K562 (cell line): ENCODE data around the gene CYB5D1.

ENCODE experiments used
- FOXM1 ChIP-seq, 2 experiments: fragments of 450-650 bp in 1 of 2; sonication (generic) in 1 of 2; formaldehyde crosslinking in 1 of 2; IDR thresholded peaks; 2 replicates each; pipeline versions ENCODE4 v1.6.1 to v1.9.0; 2017 to 2022; ENCODE audit warnings: low read depth in 2 of 2, mild to moderate bottlenecking in 2 of 2, missing genetic modification reagents in 1 of 2, moderate library complexity in 1 of 2
- GABPA ChIP-seq: fragments of 200-800 bp; sonication (Bioruptor generic); conservative IDR thresholded peaks from 2 replicates; pipeline ENCODE4 v1.6.1; 2016; ENCODE audit warnings: low read depth, missing genetic modification characterization, missing compliant biosample characterization
- PCBP1 ChIP-seq: fragments of 200-400 bp; formaldehyde crosslinking; IDR thresholded peaks from 2 replicates; pipeline ENCODE4 v1.6.1; 2018; ENCODE audit warnings: mild to moderate bottlenecking, low read depth, low read length; ENCODE audit not compliant: poor library complexity, severe bottlenecking
- POLR2A ChIP-seq: fragments of 450-650 bp; conservative IDR thresholded peaks from 2 replicates; pipeline ENCODE4 v1.6.1; 2016
- POU5F1 ChIP-seq: fragments of 150-350 bp; IDR thresholded peaks from 2 replicates; pipeline ENCODE4 v1.6.1; 2014; ENCODE audit warnings: borderline replicate concordance, low read length, low read depth, mild to moderate bottlenecking; ENCODE audit not compliant: partially characterized antibody
- REST ChIP-seq, 2 experiments: fragments of 450-650 bp; formaldehyde crosslinking in 1 of 2; IDR thresholded peaks; 2 replicates each; pipeline versions ENCODE4 v1.4.0 to v1.6.1; 2014 to 2020; ENCODE audit warnings: mild to moderate bottlenecking in 2 of 2, borderline replicate concordance in 1 of 2, low read depth in 1 of 2
- TAF15 ChIP-seq: fragments of 200-400 bp; formaldehyde crosslinking; IDR thresholded peaks from 2 replicates; pipeline ENCODE4 v1.6.1; 2017; ENCODE audit warnings: mild to moderate bottlenecking, low read depth, low read length, moderate library complexity
- ZBTB1 ChIP-seq: sonication (generic); formaldehyde crosslinking; IDR thresholded peaks from 2 replicates; pipeline ENCODE4 v1.8.1; 2023; ENCODE audit warnings: missing genetic modification reagents, low read depth, mild to moderate bottlenecking, borderline replicate concordance
- ZNF23 ChIP-seq: fragments of 250-450 bp; sonication (Bioruptor Pico); IDR thresholded peaks from 2 replicates; pipeline ENCODE4 v1.4.0; 2020; ENCODE audit warnings: mild to moderate bottlenecking
- TF ChIP-seq, protein P1 (sequence below): fragments of 250-450 bp; sonication (Bioruptor Pico); IDR thresholded peaks from 2 replicates; pipeline ENCODE4 v1.8.0; 2021; ENCODE audit warnings: moderate library complexity, mild to moderate bottlenecking, inconsistent platforms

DNA sequence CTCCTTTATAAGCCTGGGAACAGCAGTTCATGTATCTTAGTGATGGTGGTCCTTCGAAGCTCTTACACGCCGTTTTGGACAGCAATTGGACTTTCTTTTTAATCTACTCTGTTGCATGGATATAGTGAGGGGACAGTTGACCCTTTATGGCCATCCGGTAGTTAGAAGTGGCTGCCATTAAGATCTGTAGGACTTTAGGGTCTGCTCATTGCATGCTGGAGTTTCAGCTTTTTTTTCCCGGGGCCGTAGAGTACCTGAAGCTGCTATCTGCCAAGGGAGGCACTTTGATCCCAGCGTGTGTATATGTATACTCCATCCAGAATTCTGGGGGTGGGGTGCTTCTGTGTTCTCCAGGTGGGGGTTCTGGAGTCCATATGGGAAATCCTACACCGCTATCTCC lies 1.2 kb downstream of the CYB5D1 start:
- TF ChIP-seq ZBTB1, result no peak
- TF ChIP-seq POU5F1, result no peak
- no peak for TF ChIP-seq ZNF23 (CRISPR knock-in tag)
- no peak for TF ChIP-seq FOXM1 (IDR thresholded peaks at IDR 0.05; ENCODE audit: low read depth)
- no peak for TF ChIP-seq FOXM1 (CRISPR knock-in tag; IDR thresholded peaks at IDR 0.05; ENCODE audit: low read depth)
- TF ChIP-seq GABPA, result no peak
- no peak for TF ChIP-seq REST (IDR thresholded peaks at IDR 0.05; ENCODE audit: borderline replicate concordance)
- TF ChIP-seq REST (CRISPR knock-in tag; IDR thresholded peaks at IDR 0.05; ENCODE audit: low read depth), result no peak
- TF ChIP-seq, protein P1, sequence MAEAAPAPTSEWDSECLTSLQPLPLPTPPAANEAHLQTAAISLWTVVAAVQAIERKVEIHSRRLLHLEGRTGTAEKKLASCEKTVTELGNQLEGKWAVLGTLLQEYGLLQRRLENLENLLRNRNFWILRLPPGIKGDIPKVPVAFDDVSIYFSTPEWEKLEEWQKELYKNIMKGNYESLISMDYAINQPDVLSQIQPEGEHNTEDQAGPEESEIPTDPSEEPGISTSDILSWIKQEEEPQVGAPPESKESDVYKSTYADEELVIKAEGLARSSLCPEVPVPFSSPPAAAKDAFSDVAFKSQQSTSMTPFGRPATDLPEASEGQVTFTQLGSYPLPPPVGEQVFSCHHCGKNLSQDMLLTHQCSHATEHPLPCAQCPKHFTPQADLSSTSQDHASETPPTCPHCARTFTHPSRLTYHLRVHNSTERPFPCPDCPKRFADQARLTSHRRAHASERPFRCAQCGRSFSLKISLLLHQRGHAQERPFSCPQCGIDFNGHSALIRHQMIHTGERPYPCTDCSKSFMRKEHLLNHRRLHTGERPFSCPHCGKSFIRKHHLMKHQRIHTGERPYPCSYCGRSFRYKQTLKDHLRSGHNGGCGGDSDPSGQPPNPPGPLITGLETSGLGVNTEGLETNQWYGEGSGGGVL (CRISPR knock-in tag), result no peak
- TF ChIP-seq POLR2A, result no peak
- no peak for TF ChIP-seq PCBP1
- no peak for TF ChIP-seq TAF15
